Endothelial cell (in vitro differentiated cells): ENCODE data around the gene DOCK1. TPM values are rescaled to one million over a fixed set of nuclear protein-coding genes. Genes with fewer than 3 reads are reported as not detected.
A peak's percentile ranks its signal among the peaks of the same experiment; 100 is the strongest.

Experiments
- DNase-seq: peaks from one replicate; pipeline ENCODE4 v3.0.0; 2021; ENCODE audit warnings: low spot score
- H3K27ac Mint-ChIP-seq: one replicate; pipeline ENCODE4 v1.8.0; 2021; ENCODE audit warnings: mixed read lengths, inconsistent platforms; ENCODE audit not compliant: unreplicated experiment
- H3K27me3 Mint-ChIP-seq: one replicate; pipeline ENCODE4 v1.8.0; 2021; ENCODE audit warnings: mild to moderate bottlenecking, moderate library complexity, mixed read lengths, inconsistent platforms; ENCODE audit not compliant: unreplicated experiment
- H3K36me3 Mint-ChIP-seq: one replicate; pipeline ENCODE4 v1.8.0; 2021; ENCODE audit warnings: mild to moderate bottlenecking, low read depth, mixed read lengths, inconsistent platforms; ENCODE audit not compliant: unreplicated experiment
- H3K4me1 Mint-ChIP-seq: one replicate; pipeline ENCODE4 v1.8.0; 2021; ENCODE audit warnings: mild to moderate bottlenecking, mixed read lengths, inconsistent platforms; ENCODE audit not compliant: unreplicated experiment
- H3K4me3 Mint-ChIP-seq: one replicate; pipeline ENCODE4 v1.8.0; 2021; ENCODE audit warnings: mild to moderate bottlenecking, mixed read lengths, inconsistent platforms; ENCODE audit not compliant: unreplicated experiment
- H3K9me3 Mint-ChIP-seq: one replicate; pipeline ENCODE4 v1.8.0; 2021; ENCODE audit warnings: mixed read lengths, inconsistent platforms; ENCODE audit not compliant: unreplicated experiment
- CTCF ChIP-seq: fragments of 200-600 bp; sonication (generic); IDR thresholded peaks from one replicate; pipeline ENCODE4 v1.5.0; 2021; ENCODE audit warnings: antibody characterized with exemption; ENCODE audit not compliant: unreplicated experiment
- total RNA-seq: library from RNA; stranded (reverse); fragmentation: NEBNext Ultra II Directional; extraction: Animal tissue kit (Norgen Biotek cat#: 25700); gene quantifications from one replicate; pipeline ENCODE4 v1.2.1, GENCODE V29; 2021; ENCODE audit not compliant: unreplicated experiment

The DOCK1 gene
- total RNA-seq, 1 donor from 2014 or later = 116 TPM

GRCh38 chr10:127020260-127020659 is 115.0 kb downstream of the DOCK1 start:
- no peak overlapping the region for H3K4me3 Mint-ChIP-seq
- DNase-seq = no peak
- no peaks in the 10 kb centered on the region for H3K4me1 Mint-ChIP-seq
- H3K36me3 Mint-ChIP-seq = peaks cover 32% of the 10 kb centered on the region
- H3K27me3 Mint-ChIP-seq = peaks cover 1% of the 10 kb centered on the region
- no peak overlapping the region for H3K27ac Mint-ChIP-seq
- no peak for TF ChIP-seq CTCF
- no peaks in the 10 kb centered on the region for H3K9me3 Mint-ChIP-seq

- TF ChIP-seq CTCF = no peak
- H3K27me3 Mint-ChIP-seq = peaks cover 1% of the 10 kb centered on the region
- no peaks in the 10 kb centered on the region for H3K9me3 Mint-ChIP-seq
- no peaks in the 10 kb centered on the region for H3K4me1 Mint-ChIP-seq
- H3K36me3 Mint-ChIP-seq = peaks cover 41% of the 10 kb centered on the region
- DNase-seq = no peak
- H3K4me3 Mint-ChIP-seq = no peak overlapping the region
- H3K27ac Mint-ChIP-seq = no peak overlapping the region
Observed at GRCh38 chr10:127021801-127022200, 116.6 kb downstream of the DOCK1 start.

GRCh38 chr10:127024685-127025435 is 119.6 kb downstream of the DOCK1 start:
- peaks cover 35% of the 10 kb centered on the region for H3K36me3 Mint-ChIP-seq
- no peak for TF ChIP-seq CTCF
- H3K4me3 Mint-ChIP-seq = peak overlapping the region; percentile 13
- no peaks in the 10 kb centered on the region for H3K9me3 Mint-ChIP-seq
- H3K27me3 Mint-ChIP-seq = no peaks in the 10 kb centered on the region
- H3K27ac Mint-ChIP-seq = peak overlapping the region; percentile 53
- H3K4me1 Mint-ChIP-seq = no peaks in the 10 kb centered on the region
- no peak for DNase-seq

- Mint-ChIP-seq H3K27me3 (no peaks in the 10 kb centered on the region), H3K4me1 (no peaks in the 10 kb centered on the region), H3K27ac (no peak overlapping the region)
Observed at GRCh38 chr10:127027786-127028185, 122.6 kb downstream of the DOCK1 start.

More at GRCh38 chr10:127027786-127028185, 122.6 kb downstream of the DOCK1 start:
- Mint-ChIP-seq H3K9me3 (no peaks in the 10 kb centered on the region), H3K36me3 (peaks cover 38% of the 10 kb centered on the region), H3K4me3 (no peak overlapping the region)
- no peak for TF ChIP-seq CTCF
- no peak for DNase-seq
